Left lung (tissue), 10 donors: ENCODE data around the gene CHRNB1. TPM values are rescaled to one million over a fixed set of nuclear protein-coding genes. Genes with fewer than 3 reads are reported as not detected.

Experiments used
- ATAC-seq: fragments of 200-7000 bp; cut with Tn5 transposase; one replicate; pipeline ENCODE4 v1.9.1; 2020; ENCODE audit warnings: moderate library complexity
- DNase-seq, 4 donors: peaks; one replicate each; pipeline ENCODE4 v3.0.0-alpha.2; 2013 to 2020
- H3K27ac ChIP-seq, 2 donors: fragments of 200-600 bp; sonication (generic) in 1 of 2; one replicate each; pipeline versions ENCODE4 v1.5.0 to v1.8.0; 2020 to 2021
- H3K27me3 ChIP-seq, 2 donors: fragments of 200-600 bp; sonication (generic) in 1 of 2; one replicate each; pipeline versions ENCODE4 v1.5.0 to v1.8.0; 2020 to 2021
- H3K36me3 ChIP-seq, 2 donors: fragments of 200-600 bp; sonication (generic) in 1 of 2; one replicate each; pipeline versions ENCODE4 v1.5.0 to v1.8.0; 2020 to 2021
- H3K4me1 ChIP-seq, 2 donors: fragments of 200-600 bp; one replicate each; pipeline ENCODE4 v1.8.0; 2021
- H3K4me3 ChIP-seq, 2 donors: fragments of 200-600 bp; sonication (generic) in 1 of 2; one replicate each; pipeline versions ENCODE4 v1.5.0 to v1.8.0; 2020 to 2021; ENCODE audit warnings: mild to moderate bottlenecking in 1 of 2
- H3K9me3 ChIP-seq, 2 donors: fragments of 200-600 bp; sonication (generic) in 1 of 2; one replicate each; pipeline versions ENCODE4 v1.5.0 to v1.8.0; 2020 to 2021
- CTCF ChIP-seq, 2 donors: fragments of 200-600 bp; sonication (generic) in 1 of 2; IDR thresholded peaks; one replicate each; pipeline versions ENCODE4 v1.5.0 to v1.8.0; 2021; ENCODE audit warnings: antibody characterized with exemption in 2 of 2
- intact Hi-C, 2 donors: fragments of 100-400 bp; cut with DNase I; formaldehyde crosslinking; loops; one replicate each; pipeline versions ENCODE4 v1.11.2 to v1.14.2; 2022
- polyA plus RNA-seq, 6 donors: library from polyadenylated mRNA; unstranded; fragments of 120-200 nt; gene quantifications; one replicate each; pipeline ENCODE4 v1.2.1, GENCODE V29; 2013; ENCODE audit not compliant: insufficient read length in 6 of 6
- total RNA-seq, 2 donors: library from RNA; stranded (reverse); fragmentation: NEBNext Ultra II Directional; extraction: Animal tissue kit (Norgen Biotek cat#: 25700); gene quantifications; one replicate each; pipeline ENCODE4 v1.2.1, GENCODE V29; 2021
- donor health status: DM: no; HTN: yes; CAD: no.
- donor health status: DM: no; HTN: no; CAD: no.

CHRNB1 gene
- total and polyA plus RNA-seq, 8 donors, result 7.0 to 12.1 (median 9.9) TPM

- ATAC-seq, result no peak
Observed at GRCh38 chr17:7499161-7499560, 54.3 kb downstream of the CHRNB1 start.

GRCh38 chr17:7501729-7502128 is 56.9 kb downstream of the CHRNB1 start:
- intact Hi-C loops, result no loop called here
- Histone ChIP-seq H3K4me1 (no peaks in the 10 kb centered on the region), H3K4me3 (no peak overlapping the region), H3K27me3 (no peaks in the 10 kb centered on the region), H3K36me3 (peaks cover 2 to 100% of the 10 kb centered on the region in 2 donors), H3K27ac (no peak overlapping the region), H3K9me3 (no peaks in the 10 kb centered on the region)
- no peak for DNase-seq
- no peak for TF ChIP-seq CTCF (IDR thresholded peaks at IDR 0.05)
- ATAC-seq, result no peak

More at GRCh38 chr17:7499161-7499560, 54.3 kb downstream of the CHRNB1 start:
- H3K27ac ChIP-seq, result no peak overlapping the region
- no peaks in the 10 kb centered on the region for H3K27me3 ChIP-seq
- no peaks in the 10 kb centered on the region for H3K9me3 ChIP-seq
- no peaks in the 10 kb centered on the region for H3K4me1 ChIP-seq
- peaks cover 2 to 87% of the 10 kb centered on the region in 2 donors for H3K36me3 ChIP-seq
- no peak for TF ChIP-seq CTCF (IDR thresholded peaks at IDR 0.05)
- no peak for DNase-seq
- intact Hi-C loops, result no loop called here
- no peak overlapping the region for H3K4me3 ChIP-seq

DNA sequence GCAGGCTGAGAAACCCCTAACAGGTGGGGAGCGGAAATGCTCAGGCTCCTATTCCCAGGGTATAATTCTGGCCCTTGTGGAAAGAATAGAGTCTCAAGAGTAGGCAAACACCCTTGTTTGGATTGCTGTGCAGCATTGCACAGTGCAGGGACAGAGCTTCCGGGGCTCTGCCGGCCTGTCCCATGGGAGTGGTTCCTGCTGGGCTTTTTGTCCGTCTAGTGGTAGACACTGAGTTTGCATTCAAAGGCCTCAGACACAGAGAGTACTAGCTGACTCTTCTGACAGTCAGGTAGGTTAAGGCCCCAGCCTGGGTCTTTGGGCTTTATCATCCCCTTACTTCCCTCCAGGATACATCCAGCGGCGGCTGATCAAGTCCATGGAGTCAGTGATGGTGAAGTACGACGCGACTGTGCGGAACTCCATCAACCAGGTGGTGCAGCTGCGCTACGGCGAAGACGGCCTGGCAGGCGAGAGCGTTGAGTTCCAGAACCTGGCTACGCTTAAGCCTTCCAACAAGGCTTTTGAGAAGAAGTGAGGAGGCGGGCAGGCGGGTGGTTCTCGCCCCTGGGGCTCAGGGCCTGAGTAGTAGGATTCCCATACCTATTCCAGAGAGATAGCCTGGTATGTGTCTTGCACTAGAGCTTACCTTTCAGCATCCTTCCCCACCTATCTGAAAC is 57.4 kb downstream of the CHRNB1 start:
- Histone ChIP-seq H3K4me1 (no peaks in the 10 kb centered on the region), H3K27ac (no peak overlapping the region), H3K36me3 (peaks cover 2 to 100% of the 10 kb centered on the region in 2 donors), H3K27me3 (no peaks in the 10 kb centered on the region), H3K4me3 (no peak overlapping the region), H3K9me3 (no peaks in the 10 kb centered on the region)
- intact Hi-C loops, result no loop called here
- DNase-seq, result no peak
- no peak for ATAC-seq
- no peak for TF ChIP-seq CTCF (IDR thresholded peaks at IDR 0.05)

- H3K36me3 ChIP-seq, result peaks cover 2 to 100% of the 10 kb centered on the region in 2 donors
- no peak overlapping the region for H3K4me3 ChIP-seq
- no peaks in the 10 kb centered on the region for H3K9me3 ChIP-seq
- TF ChIP-seq CTCF (IDR thresholded peaks at IDR 0.05), result no peak
- intact Hi-C loops, result no loop called here
- DNase-seq (no peak), ATAC-seq (no peak)
- H3K27ac ChIP-seq, result no peak overlapping the region
- no peaks in the 10 kb centered on the region for H3K27me3 ChIP-seq
- no peaks in the 10 kb centered on the region for H3K4me1 ChIP-seq
Observed at GRCh38 chr17:7502987-7503386, 58.1 kb downstream of the CHRNB1 start.

DNA sequence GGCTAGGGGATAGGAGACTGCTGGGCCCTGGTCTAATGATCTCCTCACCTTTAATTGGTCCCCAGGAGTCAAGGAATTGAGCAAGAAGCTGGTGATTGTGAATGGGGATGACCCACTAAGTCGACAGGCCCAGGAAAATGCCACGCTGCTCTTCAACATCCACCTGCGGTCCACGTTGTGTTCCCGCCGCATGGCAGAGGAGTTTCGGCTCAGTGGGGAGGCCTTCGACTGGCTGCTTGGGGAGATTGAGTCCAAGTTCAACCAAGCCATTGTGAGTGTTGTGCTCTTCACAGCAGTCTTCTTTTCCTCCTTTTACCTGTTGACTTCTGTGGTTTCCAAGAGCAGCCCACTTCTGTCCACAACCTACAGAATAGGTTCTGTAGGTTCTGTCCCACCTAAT is 58.7 kb downstream of the CHRNB1 start:
- DNase-seq (no peak), ATAC-seq (no peak)
- H3K4me3 ChIP-seq, result no peak overlapping the region
- no peak for TF ChIP-seq CTCF (IDR thresholded peaks at IDR 0.05)
- intact Hi-C loops, result no loop called here
- peaks cover 2 to 100% of the 10 kb centered on the region in 2 donors for H3K36me3 ChIP-seq
- H3K4me1 ChIP-seq, result no peaks in the 10 kb centered on the region
- no peaks in the 10 kb centered on the region for H3K27me3 ChIP-seq
- no peak overlapping the region for H3K27ac ChIP-seq
- H3K9me3 ChIP-seq, result no peaks in the 10 kb centered on the region

Other genes with a start within 250 kb of the CHRNB1 start
Only the 30 nearest of the 40 such genes appear.
- 100 to 1,000 TPM; 187 to 197 TPM for gene CLDN7, start 182.6 kb upstream of the CHRNB1 start, total RNA-seq
- gene CLDN7, start 182.6 kb upstream of the CHRNB1 start, polyA plus RNA-seq, result 10 to 100 TPM; 26.0 to 37.0 (median 34.8) TPM
- under 1 TPM; 0.60 to 0.85 TPM for gene SLC2A4, start 163.3 kb upstream of the CHRNB1 start, total RNA-seq
- 1 to 10 TPM in 4 of 6 donors, under 1 TPM in 2; 0.93 to 1.5 (median 1.3) TPM for gene SLC2A4, start 163.3 kb upstream of the CHRNB1 start, polyA plus RNA-seq
- gene YBX2, start 150.4 kb upstream of the CHRNB1 start, total RNA-seq, result under 1 TPM; 0.37 to 0.67 TPM
- gene YBX2, start 150.4 kb upstream of the CHRNB1 start, polyA plus RNA-seq, result 1 to 10 TPM; 1.3 to 2.5 (median 1.6) TPM
- gene EIF5A, start 137.4 kb upstream of the CHRNB1 start, total RNA-seq, result 100 to 1,000 TPM; 307 to 622 TPM
- gene EIF5A, start 137.4 kb upstream of the CHRNB1 start, polyA plus RNA-seq, result 100 to 1,000 TPM; 213 to 323 (median 262) TPM
- 10 to 100 TPM; 48.2 to 54.9 TPM for gene GPS2, start 129.7 kb upstream of the CHRNB1 start, total RNA-seq
- gene GPS2, start 129.7 kb upstream of the CHRNB1 start, polyA plus RNA-seq, result 100 to 1,000 TPM in 1 of 6 donors, 10 to 100 TPM in 5; 73.0 to 102 (median 81.9) TPM
- 10 to 100 TPM; 27.8 to 35.2 TPM for gene NEURL4, start 115.7 kb upstream of the CHRNB1 start, total RNA-seq
- 10 to 100 TPM; 22.2 to 36.8 (median 27.9) TPM for gene NEURL4, start 115.7 kb upstream of the CHRNB1 start, polyA plus RNA-seq
- 10 to 100 TPM in 1 of 2 donors, 1 to 10 TPM in 1; 9.9 to 51.4 TPM for gene ACAP1, start 108.5 kb upstream of the CHRNB1 start, total RNA-seq
- 10 to 100 TPM in 2 of 6 donors, 1 to 10 TPM in 4; 6.7 to 11.3 (median 8.1) TPM for gene ACAP1, start 108.5 kb upstream of the CHRNB1 start, polyA plus RNA-seq
- gene KCTD11, start 92.9 kb upstream of the CHRNB1 start, total RNA-seq, result 10 to 100 TPM; 10.3 to 10.7 TPM
- gene KCTD11, start 92.9 kb upstream of the CHRNB1 start, polyA plus RNA-seq, result 10 to 100 TPM in 3 of 6 donors, 1 to 10 TPM in 3; 8.3 to 13.1 (median 9.9) TPM
- gene TMEM95, start 89.9 kb upstream of the CHRNB1 start, total RNA-seq, result not detected
- gene TMEM95, start 89.9 kb upstream of the CHRNB1 start, polyA plus RNA-seq, result not detected
- 1 to 10 TPM; 6.1 to 6.4 TPM for gene TNK1, start 64.0 kb upstream of the CHRNB1 start, total RNA-seq
- gene TNK1, start 64.0 kb upstream of the CHRNB1 start, polyA plus RNA-seq, result 1 to 10 TPM; 5.3 to 8.7 (median 6.4) TPM
- gene PLSCR3, start 50.5 kb upstream of the CHRNB1 start, total RNA-seq, result 10 to 100 TPM; 42.0 to 42.7 TPM
- 10 to 100 TPM; 46.0 to 62.5 (median 57.7) TPM for gene PLSCR3, start 50.5 kb upstream of the CHRNB1 start, polyA plus RNA-seq
- gene TMEM256, start 41.0 kb upstream of the CHRNB1 start, total RNA-seq, result 10 to 100 TPM; 50.7 to 56.0 TPM
- gene TMEM256, start 41.0 kb upstream of the CHRNB1 start, polyA plus RNA-seq, result 10 to 100 TPM; 70.7 to 75.7 (median 72.5) TPM
- 10 to 100 TPM; 14.8 to 20.1 TPM for gene NLGN2, start 37.2 kb upstream of the CHRNB1 start, total RNA-seq
- gene NLGN2, start 37.2 kb upstream of the CHRNB1 start, polyA plus RNA-seq, result 10 to 100 TPM; 25.3 to 34.4 (median 30.1) TPM
- not detected for gene SPEM1, start 24.7 kb upstream of the CHRNB1 start, total RNA-seq
- gene SPEM1, start 24.7 kb upstream of the CHRNB1 start, polyA plus RNA-seq, result not detected
- gene SPEM2, start 19.4 kb upstream of the CHRNB1 start, total RNA-seq, result not detected
- gene SPEM2, start 19.4 kb upstream of the CHRNB1 start, polyA plus RNA-seq, result not detected
- not detected for gene SPEM3, start 16.2 kb upstream of the CHRNB1 start, total RNA-seq
- gene SPEM3, start 16.2 kb upstream of the CHRNB1 start, polyA plus RNA-seq, result not detected
- 1 to 10 TPM; 7.2 to 9.6 TPM for gene TMEM102, start 9.6 kb upstream of the CHRNB1 start, total RNA-seq
- gene TMEM102, start 9.6 kb upstream of the CHRNB1 start, polyA plus RNA-seq, result 1 to 10 TPM; 2.1 to 3.3 (median 2.6) TPM
- 1 to 10 TPM in 1 of 2 donors, under 1 TPM in 1; 0.97 to 1.7 TPM for gene FGF11, start 5.5 kb upstream of the CHRNB1 start, total RNA-seq
- gene FGF11, start 5.5 kb upstream of the CHRNB1 start, polyA plus RNA-seq, result 1 to 10 TPM; 1.7 to 2.8 (median 2.3) TPM
- gene ZBTB4, start 34.6 kb downstream of the CHRNB1 start, total RNA-seq, result 10 to 100 TPM; 46.2 to 63.2 TPM
- gene ZBTB4, start 34.6 kb downstream of the CHRNB1 start, polyA plus RNA-seq, result 10 to 100 TPM; 39.7 to 49.7 (median 42.8) TPM
- not detected for gene SLC35G6, start 36.4 kb downstream of the CHRNB1 start, total RNA-seq
- under 1 TPM; 0.17 to 0.35 (median 0.35) TPM for gene SLC35G6, start 36.4 kb downstream of the CHRNB1 start, polyA plus RNA-seq
- 100 to 1,000 TPM in 1 of 2 donors, 10 to 100 TPM in 1; 90.8 to 116 TPM for gene POLR2A, start 39.3 kb downstream of the CHRNB1 start, total RNA-seq
- gene POLR2A, start 39.3 kb downstream of the CHRNB1 start, polyA plus RNA-seq, result 100 to 1,000 TPM in 4 of 6 donors, 10 to 100 TPM in 2; 97.2 to 118 (median 109) TPM
- 10 to 100 TPM; 48.5 to 50.5 TPM for gene TNFSF12, start 104.0 kb downstream of the CHRNB1 start, total RNA-seq
- 10 to 100 TPM; 23.6 to 30.7 (median 28.4) TPM for gene TNFSF12, start 104.0 kb downstream of the CHRNB1 start, polyA plus RNA-seq
- 10 to 100 TPM; 79.2 to 87.4 TPM for gene TNFSF13, start 113.7 kb downstream of the CHRNB1 start, total RNA-seq
- gene TNFSF13, start 113.7 kb downstream of the CHRNB1 start, polyA plus RNA-seq, result 10 to 100 TPM; 13.5 to 21.9 (median 19.8) TPM
- 10 to 100 TPM; 43.5 to 48.6 TPM for gene SENP3, start 116.9 kb downstream of the CHRNB1 start, total RNA-seq
- 10 to 100 TPM; 61.9 to 72.5 (median 69.5) TPM for gene SENP3, start 116.9 kb downstream of the CHRNB1 start, polyA plus RNA-seq
- gene CD68, start 134.6 kb downstream of the CHRNB1 start, total RNA-seq, result 100 to 1,000 TPM; 305 to 427 TPM
- 10 to 100 TPM; 23.1 to 35.7 (median 30.5) TPM for gene CD68, start 134.6 kb downstream of the CHRNB1 start, polyA plus RNA-seq
- gene MPDU1, start 138.8 kb downstream of the CHRNB1 start, total RNA-seq, result 10 to 100 TPM; 81.4 to 87.5 TPM
- 10 to 100 TPM; 77.8 to 96.1 (median 85.8) TPM for gene MPDU1, start 138.8 kb downstream of the CHRNB1 start, polyA plus RNA-seq
- gene SOX15, start 145.0 kb downstream of the CHRNB1 start, total RNA-seq, result under 1 TPM in 1 of 2 donors, not detected in 1; 0.31 TPM
- gene SOX15, start 145.0 kb downstream of the CHRNB1 start, polyA plus RNA-seq, result 1 to 10 TPM; 1.5 to 2.0 (median 1.9) TPM
- gene FXR2, start 169.8 kb downstream of the CHRNB1 start, total RNA-seq, result 10 to 100 TPM; 30.6 to 34.6 TPM
- 10 to 100 TPM; 35.9 to 47.5 (median 40.5) TPM for gene FXR2, start 169.8 kb downstream of the CHRNB1 start, polyA plus RNA-seq
- gene SAT2, start 182.8 kb downstream of the CHRNB1 start, total RNA-seq, result 10 to 100 TPM; 59.8 to 77.3 TPM
- gene SAT2, start 182.8 kb downstream of the CHRNB1 start, polyA plus RNA-seq, result 10 to 100 TPM; 78.2 to 95.9 (median 87.2) TPM
- gene SHBG, start 185.1 kb downstream of the CHRNB1 start, total RNA-seq, result under 1 TPM in 1 of 2 donors, not detected in 1; 0.50 TPM
- gene SHBG, start 185.1 kb downstream of the CHRNB1 start, polyA plus RNA-seq, result 1 to 10 TPM in 5 of 6 donors, under 1 TPM in 1; 0.72 to 2.2 (median 1.3) TPM